GM20000 (cell line): ENCODE measurements around the gene TBCC.

Experiments
- DNase-seq: peaks from one replicate; pipeline ENCODE4 v3.0.0; 2012; ENCODE audit warnings: low spot score
- TF ChIP-seq, protein P1 (sequence below): IDR thresholded peaks from 2 replicates; pipeline ENCODE4 v1.5.1; 2012; ENCODE audit warnings: mild to moderate bottlenecking, control low read depth; ENCODE audit errors: extremely low read depth, missing control alignments

TBCC gene

GRCh38 chr6:42726485-42727086 is 19.3 kb downstream of the TBCC start:
- TF ChIP-seq, protein P1, sequence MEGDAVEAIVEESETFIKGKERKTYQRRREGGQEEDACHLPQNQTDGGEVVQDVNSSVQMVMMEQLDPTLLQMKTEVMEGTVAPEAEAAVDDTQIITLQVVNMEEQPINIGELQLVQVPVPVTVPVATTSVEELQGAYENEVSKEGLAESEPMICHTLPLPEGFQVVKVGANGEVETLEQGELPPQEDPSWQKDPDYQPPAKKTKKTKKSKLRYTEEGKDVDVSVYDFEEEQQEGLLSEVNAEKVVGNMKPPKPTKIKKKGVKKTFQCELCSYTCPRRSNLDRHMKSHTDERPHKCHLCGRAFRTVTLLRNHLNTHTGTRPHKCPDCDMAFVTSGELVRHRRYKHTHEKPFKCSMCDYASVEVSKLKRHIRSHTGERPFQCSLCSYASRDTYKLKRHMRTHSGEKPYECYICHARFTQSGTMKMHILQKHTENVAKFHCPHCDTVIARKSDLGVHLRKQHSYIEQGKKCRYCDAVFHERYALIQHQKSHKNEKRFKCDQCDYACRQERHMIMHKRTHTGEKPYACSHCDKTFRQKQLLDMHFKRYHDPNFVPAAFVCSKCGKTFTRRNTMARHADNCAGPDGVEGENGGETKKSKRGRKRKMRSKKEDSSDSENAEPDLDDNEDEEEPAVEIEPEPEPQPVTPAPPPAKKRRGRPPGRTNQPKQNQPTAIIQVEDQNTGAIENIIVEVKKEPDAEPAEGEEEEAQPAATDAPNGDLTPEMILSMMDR: peak; percentile 58
- DNase-seq: peak; percentile 88

GRCh38 chr6:42726026-42726425 is 19.9 kb downstream of the TBCC start:
- TF ChIP-seq, protein P1: no peak
- DNase-seq: no peak

DNA sequence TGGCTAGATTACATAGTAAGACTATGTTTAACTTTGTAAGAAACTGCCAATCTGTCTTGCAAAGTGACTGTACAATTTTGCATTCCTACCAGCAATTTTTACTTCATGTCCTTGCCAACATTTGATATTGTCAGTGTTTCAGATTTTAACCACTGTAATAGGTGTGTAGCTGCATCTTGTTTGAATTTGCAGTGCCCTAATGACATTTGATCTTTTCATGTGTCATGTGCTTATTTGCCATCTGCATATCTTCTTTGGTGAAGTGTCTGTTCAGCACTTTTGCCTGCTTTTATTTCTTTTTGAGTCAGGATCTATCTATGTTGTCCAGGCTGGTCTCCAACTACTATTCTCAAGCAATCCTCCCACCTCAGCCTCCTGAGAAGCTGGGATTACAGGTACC is 21.1 kb downstream of the TBCC start:
- TF ChIP-seq, protein P1: no peak
- DNase-seq: no peak

GRCh38 chr6:42722497-42722896 is 23.4 kb downstream of the TBCC start, which contains the start of gene PRPH2:
TSS of gene PRPH2 (minus strand) at chr6:42722597. CDS start at chr6:42722334, 263 bp downstream.
- DNase-seq: no peak
- TF ChIP-seq, protein P1: no peak

GRCh38 chr6:42720739-42721138 is 25.2 kb downstream of the TBCC start:
- TF ChIP-seq, protein P1: no peak
- DNase-seq: no peak

GRCh38 chr6:42715871-42716270 is 30.0 kb downstream of the TBCC start:
- no peak for DNase-seq

GRCh38 chr6:42714098-42714761 is 31.7 kb downstream of the TBCC start:
- TF ChIP-seq, protein P1: no peak
- no peak for DNase-seq

More at GRCh38 chr6:42715871-42716270, 30.0 kb downstream of the TBCC start:
- TF ChIP-seq, protein P1: no peak
